ENCODE results near the gene USP9X.
"Not testable (repeated sequence)": the region's sequence is repeated elsewhere in the genome, so short reads cannot be mapped to it uniquely, and the experiment has no call there.

USP9X gene

GRCh38 chrX:41127477-41128192 lies 42.4 kb downstream of the USP9X start:
- no peak for DNase-seq (ENCODE audit: low read depth)

- no peak for DNase-seq (ENCODE audit: low read depth)
Observed at GRCh38 chrX:41128955-41129354, 43.7 kb downstream of the USP9X start.

- no peak for DNase-seq (ENCODE audit: low read depth)
Observed at GRCh38 chrX:41131766-41132165, 46.5 kb downstream of the USP9X start.

- DNase-seq (ENCODE audit: low read depth), result no peak
Observed at GRCh38 chrX:41133551-41133950, 48.3 kb downstream of the USP9X start.

GRCh38 chrX:41137589-41137988 lies 52.3 kb downstream of the USP9X start:
- no peak for DNase-seq (ENCODE audit: low read depth)

GRCh38 chrX:41142130-41142910 lies 57.1 kb downstream of the USP9X start:
- no peak for DNase-seq (ENCODE audit: low read depth)

- no peak for DNase-seq (ENCODE audit: low read depth)
Observed at GRCh38 chrX:41144873-41145272, 59.6 kb downstream of the USP9X start.

GRCh38 chrX:41145920-41146608 lies 60.8 kb downstream of the USP9X start:
- DNase-seq (ENCODE audit: low read depth), result no peak

- DNase-seq (ENCODE audit: low read depth), result no peak
Observed at GRCh38 chrX:41148553-41148952, 63.3 kb downstream of the USP9X start.

GRCh38 chrX:41150043-41150442 lies 64.8 kb downstream of the USP9X start:
- no peak for DNase-seq (ENCODE audit: low read depth)

GRCh38 chrX:41151726-41152125 lies 66.5 kb downstream of the USP9X start:
- DNase-seq (ENCODE audit: low read depth), result not testable (repeated sequence)

GRCh38 chrX:41152221-41152620 lies 67.0 kb downstream of the USP9X start:
- DNase-seq (ENCODE audit: low read depth), result no peak

- DNase-seq (ENCODE audit: low read depth), result no peak
Observed at GRCh38 chrX:41153448-41153847, 68.2 kb downstream of the USP9X start.

- DNase-seq (ENCODE audit: low read depth), result no peak
Observed at GRCh38 chrX:41153957-41154356, 68.7 kb downstream of the USP9X start.

- no peak for DNase-seq (ENCODE audit: low read depth)
Observed at GRCh38 chrX:41164449-41164848, 79.2 kb downstream of the USP9X start.

- no peak for DNase-seq (ENCODE audit: low read depth)
Observed at GRCh38 chrX:41167888-41168287, 82.6 kb downstream of the USP9X start.

GRCh38 chrX:41176263-41176662 lies 91.0 kb downstream of the USP9X start:
- no peak for DNase-seq (ENCODE audit: low read depth)

- no peak for DNase-seq (ENCODE audit: low read depth)
Observed at GRCh38 chrX:41177297-41177696, 92.1 kb downstream of the USP9X start.

GRCh38 chrX:41178201-41178600 lies 93.0 kb downstream of the USP9X start:
- no peak for DNase-seq (ENCODE audit: low read depth)

- DNase-seq (ENCODE audit: low read depth), result no peak
Observed at GRCh38 chrX:41180194-41180908, 95.1 kb downstream of the USP9X start.

GRCh38 chrX:41184312-41184711 lies 99.1 kb downstream of the USP9X start:
- DNase-seq (ENCODE audit: low read depth), result no peak

- not testable (repeated sequence) for DNase-seq (ENCODE audit: low read depth)
Observed at GRCh38 chrX:41186946-41187345, 101.7 kb downstream of the USP9X start.
